HG03175 (cell line): Measurements from ENCODE around the gene NDC1.
"Not testable (repeated sequence)": the region's sequence is repeated elsewhere in the genome, so short reads cannot be mapped to it uniquely, and the experiment has no call there.

ENCODE experiments used
- ATAC-seq: cut with Tn5 transposase; IDR thresholded peaks from one replicate; pipeline ENCODE4 v1.9.1; 2021; ENCODE audit warnings: mild to moderate bottlenecking, moderate library complexity; ENCODE audit not compliant: unreplicated experiment

The NDC1 gene, protein sequence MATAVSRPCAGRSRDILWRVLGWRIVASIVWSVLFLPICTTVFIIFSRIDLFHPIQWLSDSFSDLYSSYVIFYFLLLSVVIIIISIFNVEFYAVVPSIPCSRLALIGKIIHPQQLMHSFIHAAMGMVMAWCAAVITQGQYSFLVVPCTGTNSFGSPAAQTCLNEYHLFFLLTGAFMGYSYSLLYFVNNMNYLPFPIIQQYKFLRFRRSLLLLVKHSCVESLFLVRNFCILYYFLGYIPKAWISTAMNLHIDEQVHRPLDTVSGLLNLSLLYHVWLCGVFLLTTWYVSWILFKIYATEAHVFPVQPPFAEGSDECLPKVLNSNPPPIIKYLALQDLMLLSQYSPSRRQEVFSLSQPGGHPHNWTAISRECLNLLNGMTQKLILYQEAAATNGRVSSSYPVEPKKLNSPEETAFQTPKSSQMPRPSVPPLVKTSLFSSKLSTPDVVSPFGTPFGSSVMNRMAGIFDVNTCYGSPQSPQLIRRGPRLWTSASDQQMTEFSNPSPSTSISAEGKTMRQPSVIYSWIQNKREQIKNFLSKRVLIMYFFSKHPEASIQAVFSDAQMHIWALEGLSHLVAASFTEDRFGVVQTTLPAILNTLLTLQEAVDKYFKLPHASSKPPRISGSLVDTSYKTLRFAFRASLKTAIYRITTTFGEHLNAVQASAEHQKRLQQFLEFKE

DNA sequence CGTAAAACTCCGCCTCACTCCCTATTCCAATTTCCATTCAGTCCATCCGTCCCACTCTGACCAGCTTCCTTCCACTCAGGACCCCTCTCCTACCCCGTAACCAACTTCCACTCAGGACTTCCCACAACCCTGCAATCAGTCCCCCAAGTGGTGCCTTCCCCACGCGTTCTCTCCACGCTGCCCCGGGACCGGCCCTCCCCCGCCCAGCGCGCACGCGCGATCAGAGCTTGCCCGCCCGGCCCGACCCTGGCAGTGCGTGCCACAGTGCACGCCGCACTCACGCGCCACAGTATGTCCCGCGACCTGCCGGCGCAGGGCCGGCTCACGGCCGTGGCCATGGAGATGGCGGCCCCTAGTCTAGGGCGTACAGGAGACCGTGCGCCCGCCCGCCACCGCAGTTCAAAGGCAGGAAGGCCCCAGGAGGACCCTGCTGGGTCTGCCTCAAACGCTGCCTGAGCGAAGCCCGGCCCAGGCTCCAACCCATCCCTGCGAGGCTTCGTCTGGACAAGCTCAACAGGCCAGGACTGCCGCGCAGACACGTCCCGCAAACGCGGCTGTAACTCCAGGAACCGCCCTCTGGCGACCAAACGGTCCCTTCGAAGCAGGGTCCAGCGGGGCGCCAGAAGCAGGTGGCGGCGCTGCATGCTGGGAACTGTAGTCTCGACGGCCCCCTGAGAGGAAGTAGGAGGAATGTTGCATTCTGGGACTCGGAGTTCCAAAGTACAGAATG is at the start of gene NDC1:
Gene NDC1, minus strand, starts transcription at position 373 of the 730 bp plus-strand sequence. Its CDS starts 35 bp downstream, at position 338.
- peak; percentile 83 for ATAC-seq

DNA sequence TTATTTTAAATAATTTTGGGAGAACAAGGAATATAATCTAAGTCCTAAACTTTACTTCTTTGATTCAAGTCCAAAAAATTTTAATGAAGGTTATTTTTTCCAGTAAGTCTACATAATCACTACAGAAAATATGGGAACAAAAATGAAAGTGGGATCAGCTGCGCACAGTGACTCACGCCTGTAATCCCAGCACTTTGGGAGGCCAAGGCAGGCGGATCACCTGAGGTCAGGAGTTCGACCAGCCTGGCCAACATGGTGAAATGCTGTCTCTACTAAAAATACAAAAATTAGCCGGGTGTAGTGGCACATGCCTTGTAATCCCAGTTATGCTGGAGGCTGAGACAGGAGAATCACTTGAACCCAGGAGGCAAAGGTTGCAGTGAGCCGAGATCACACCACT is 45.5 kb upstream of the NDC1 start:
- not testable (repeated sequence) for ATAC-seq

DNA sequence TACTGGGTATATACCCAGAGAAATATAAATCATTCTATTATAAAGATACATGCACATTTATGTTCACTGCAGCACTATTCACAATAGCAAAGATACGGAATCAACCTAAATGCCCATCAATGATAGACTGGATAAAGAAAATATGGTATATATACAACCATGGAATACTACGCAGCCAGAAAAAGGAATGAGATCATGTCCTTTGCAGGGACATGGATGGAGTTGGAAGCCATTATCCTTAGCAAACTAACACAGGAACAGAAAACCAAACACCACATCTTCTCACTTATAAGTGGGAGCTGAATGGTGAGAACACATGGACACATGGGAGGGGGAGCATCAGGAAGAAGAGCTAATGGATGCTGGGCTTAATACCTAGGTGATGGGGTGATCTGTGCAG is 43.8 kb upstream of the NDC1 start:
- not testable (repeated sequence) for ATAC-seq

DNA sequence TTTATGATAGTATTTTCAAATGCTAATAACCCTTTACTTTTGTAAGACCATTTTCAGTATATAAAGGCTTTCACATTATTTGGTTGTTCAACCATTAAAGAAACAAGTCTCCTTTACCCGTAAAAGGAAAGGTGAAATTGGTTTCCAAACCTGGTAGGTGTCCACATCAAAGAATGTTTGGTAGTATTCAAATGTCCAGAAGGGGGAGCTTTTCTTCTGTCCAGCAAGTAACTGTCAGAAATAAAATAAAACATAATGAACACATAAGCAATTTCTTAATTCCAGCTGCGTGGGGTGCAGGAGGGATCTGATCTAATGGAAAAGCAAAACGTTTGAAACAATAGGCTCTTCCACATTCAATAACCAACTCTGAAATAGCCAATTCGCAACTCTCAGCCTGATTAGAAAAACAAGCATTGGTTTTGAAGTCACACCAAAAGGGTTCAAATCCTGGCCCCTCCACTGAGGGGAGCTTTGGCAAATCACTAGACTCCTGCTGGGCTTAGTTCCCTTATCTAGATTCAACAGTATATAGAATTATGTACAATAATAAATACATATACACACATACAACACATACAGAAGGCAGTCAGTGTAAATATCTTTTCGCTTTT is 40.5 kb upstream of the NDC1 start:
- ATAC-seq, result no peak

DNA sequence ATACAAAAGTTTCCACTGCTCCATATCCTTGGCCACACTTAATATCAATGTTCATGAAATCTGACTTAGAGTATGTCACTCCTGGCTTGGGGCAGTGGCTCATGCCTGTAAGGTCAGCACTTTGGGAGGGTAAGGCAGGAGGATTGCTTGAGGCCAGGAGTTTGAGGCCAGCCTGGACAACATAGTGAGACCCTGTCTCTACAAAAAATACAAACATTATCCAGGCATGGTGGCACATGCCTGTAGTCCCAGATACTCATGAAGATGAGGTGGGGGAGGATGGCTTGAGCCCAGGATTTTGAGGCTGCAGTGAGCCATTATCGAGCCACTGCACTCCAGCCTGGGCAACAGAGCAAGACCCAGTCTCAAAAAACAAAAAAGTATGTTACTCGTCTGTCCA is 37.1 kb upstream of the NDC1 start:
- not testable (repeated sequence) for ATAC-seq

DNA sequence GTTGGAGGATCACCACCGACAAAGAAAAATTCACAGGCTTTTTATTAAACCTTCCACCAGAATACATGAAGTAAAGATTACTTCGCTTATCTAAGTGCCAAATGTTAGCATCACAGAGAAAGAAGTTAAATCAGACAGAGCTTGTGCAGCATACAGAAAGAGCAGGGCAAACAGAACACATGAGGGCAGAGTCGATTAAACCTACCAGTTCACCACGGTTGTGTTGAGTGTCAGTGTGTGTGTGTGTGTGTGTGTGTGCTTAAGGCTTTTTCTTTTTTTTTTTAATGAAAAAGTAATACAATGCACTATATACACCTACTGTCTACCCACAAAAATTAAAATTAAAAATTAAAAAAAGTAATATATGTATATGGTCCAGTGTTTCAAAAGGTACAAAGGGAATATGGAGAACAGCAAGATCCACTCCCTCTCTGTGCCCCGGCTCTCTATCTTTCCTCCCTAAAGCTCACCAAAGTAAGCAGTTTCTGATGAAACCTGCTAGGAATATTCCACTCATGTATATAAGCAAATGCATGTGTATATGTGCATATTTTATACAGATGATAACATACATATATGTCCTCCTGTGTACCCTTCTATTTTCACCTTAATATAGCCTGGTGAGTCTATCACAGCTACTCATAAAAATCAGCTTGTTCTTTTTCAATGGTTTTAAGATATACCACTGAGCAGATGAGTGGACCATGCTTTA is 33.8 kb upstream of the NDC1 start:
- no peak for ATAC-seq

DNA sequence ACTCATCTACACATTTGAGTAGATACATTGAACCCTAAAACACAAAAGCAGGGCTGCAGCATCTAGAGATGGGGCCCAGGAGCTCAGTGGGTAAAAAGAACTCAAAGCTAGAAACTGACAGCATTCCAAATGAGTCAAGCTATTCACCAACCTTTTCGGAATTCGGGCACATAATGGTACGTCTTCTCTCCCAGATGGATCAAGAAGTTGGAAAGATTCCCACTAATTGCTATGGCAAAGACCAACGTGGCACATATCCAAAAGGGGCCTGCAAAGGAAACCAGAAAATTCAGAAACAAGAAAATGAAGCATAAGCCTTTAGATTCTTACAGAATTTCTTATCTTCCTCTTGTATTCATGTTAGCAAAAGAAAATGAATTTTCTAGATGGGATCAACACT is 33.1 kb upstream of the NDC1 start:
- no peak for ATAC-seq

DNA sequence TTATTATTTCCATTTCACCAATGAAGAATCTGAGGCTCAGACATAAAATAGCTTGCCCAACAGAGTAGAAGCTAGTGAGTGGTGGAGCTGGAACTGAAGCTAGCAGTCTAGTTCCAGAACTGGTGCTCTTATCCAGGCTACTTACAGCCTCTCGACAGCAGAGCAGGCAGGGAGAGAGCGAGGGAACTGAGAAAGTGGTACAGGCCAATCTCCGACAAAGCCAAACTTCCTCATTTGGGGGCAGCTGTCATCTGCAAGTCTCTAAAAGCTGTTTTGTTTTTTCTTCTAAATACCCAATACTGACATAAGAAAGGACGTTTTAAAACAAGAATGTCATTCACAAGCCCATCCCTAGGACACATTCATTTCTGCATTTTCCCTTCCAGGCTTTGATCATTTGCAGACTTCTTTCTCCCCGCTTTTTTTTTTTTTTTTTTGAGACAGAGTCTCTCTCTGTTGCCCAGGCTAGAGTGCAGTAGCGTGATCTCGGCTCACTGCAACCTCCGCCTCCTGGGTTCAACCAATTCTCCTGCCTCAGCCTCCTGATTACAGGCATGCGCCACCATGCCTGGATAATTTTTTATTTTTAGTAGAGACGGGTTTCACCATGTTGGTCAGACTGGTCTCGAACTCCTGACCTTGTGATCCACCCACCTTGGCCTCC is 31.5 kb upstream of the NDC1 start:
- no peak for ATAC-seq

DNA sequence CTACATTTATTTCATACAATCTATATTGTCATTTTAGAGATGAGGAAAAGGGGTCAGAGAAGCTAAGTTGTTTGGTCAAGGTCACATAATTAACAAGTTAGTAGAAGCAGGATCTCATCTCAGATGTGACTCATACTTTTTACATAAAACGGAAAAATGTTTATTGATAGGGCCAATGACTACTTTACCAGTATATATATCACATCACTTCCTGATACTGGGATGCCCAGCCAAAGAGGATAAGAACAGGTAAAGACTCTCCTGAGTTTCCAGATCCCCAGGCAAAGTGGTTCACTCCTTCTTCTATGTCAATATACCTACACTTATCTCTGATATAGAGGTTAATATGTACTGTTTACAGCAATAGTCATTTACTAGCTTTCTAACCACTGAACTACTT is 30.5 kb upstream of the NDC1 start:
- ATAC-seq, result no peak

DNA sequence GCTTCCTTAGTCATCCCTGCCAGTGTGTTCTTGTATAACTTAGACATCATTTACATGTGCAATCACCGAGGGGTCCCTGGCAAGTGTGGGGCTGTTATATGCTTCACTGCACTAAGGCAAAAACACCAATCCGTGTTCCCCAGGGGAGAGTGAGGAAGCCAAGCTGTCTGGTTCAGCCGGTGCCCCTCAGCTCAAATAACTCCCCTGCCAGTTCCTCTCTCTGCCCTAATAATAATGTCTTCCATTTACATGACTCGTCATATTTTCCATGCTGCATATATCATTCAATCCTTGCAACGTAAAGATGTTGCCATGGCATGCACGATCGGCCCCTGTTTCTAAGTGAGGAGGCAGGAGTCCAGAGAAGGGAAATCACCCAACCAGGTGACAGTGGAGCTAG is 24.4 kb upstream of the NDC1 start:
- no peak for ATAC-seq

DNA sequence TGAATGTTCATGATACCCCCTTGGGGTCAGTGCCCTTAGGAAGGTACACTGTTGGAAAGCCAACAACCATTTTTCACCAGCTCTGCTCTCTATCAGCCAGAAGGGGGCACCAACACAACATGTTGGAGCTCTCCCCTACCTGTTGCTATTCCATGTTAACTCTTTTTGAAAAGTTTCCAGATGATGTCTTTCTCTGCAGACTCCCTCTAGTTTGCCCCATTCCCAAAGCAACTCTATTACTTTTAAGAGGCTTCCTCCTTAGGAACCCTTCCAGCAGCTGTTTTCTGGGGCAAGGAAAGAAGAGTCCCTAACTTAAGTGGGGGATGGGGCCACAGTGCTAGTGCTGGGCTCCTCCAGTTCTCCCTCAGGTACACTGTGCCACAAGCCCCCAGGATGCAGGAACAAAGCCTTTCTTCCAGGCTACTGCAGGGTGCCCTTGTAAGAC is 22.9 kb upstream of the NDC1 start:
- ATAC-seq, result no peak

DNA sequence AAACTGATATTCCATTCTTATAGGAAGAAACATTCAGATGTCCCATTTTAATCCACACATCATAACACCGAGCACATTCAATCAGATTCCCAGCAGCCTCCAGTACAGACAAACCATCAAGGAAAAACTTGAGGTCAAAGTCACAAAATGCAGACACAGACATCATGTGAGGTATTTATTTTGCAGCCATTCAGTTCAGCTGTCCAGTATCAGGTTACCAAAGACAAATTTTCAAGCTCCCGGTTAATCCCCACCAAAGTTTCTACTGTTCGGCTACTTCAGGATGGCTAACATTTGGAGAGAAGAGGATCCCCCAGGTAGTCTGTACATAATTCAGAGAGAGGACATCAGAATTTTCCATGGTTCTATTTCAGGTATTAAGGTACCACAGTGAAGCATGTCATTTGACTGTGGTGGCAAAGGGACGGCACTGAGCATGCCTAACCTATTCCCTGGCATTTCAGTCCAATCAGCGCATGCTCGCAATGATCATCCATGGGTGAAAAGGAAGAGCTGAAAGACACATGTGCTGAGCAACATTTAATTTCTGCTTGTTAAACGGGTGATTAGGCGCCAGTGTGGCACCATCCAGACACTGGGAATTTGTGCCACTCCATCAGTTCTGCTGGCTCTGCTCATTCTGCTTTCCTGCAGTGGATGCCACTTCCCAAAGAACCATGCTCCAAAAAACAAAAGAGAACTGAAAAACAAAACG is 13.6 kb upstream of the NDC1 start:
- ATAC-seq, result no peak

DNA sequence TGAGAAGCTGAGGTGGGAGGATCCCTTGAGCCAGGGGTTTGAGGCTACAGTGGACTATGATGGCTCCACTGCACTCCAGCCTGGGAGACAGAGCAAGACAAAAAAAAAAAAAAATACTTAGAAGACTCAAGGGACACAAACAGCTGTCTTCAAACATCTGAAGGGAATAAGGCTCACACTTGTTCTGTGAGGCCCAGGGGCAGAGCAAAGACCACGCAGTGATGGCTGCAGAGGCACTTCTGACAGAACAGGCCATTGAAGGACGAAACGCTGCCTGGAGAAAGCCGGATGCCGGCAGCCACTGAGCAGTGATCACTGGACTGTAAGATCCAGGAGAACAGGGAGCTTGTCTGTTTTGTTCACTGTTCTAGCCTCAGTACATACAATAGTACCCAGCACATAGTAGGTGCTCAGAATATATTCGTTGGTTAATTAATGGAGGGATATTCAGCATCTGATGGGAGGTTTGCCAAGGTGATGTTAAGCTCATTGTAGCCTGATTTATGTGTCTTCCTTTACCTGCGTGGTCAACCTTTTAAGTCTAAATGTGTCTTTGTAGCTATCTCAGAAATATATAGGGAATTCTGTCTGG is 12.1 kb upstream of the NDC1 start:
- no peak for ATAC-seq

DNA sequence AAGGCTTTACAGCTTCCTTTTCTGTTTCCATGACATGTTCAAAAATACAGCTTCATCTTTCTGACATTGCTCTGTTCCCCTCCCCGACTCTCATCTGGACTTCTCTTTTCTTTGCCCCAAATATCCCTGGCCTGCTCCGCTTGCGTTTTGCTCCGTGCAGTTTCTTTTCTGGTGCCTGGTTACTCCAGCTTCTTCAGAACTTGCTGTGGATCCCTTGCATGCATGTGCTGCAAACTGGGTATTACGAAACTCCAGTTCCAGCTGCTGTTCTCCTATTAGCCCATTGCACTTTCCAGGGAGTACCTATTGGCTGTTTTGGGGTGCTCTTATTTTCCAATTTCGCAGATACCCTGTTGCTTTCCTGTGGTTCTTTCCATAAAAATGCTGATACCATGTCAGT is 9.9 kb upstream of the NDC1 start:
- ATAC-seq, result no peak

DNA sequence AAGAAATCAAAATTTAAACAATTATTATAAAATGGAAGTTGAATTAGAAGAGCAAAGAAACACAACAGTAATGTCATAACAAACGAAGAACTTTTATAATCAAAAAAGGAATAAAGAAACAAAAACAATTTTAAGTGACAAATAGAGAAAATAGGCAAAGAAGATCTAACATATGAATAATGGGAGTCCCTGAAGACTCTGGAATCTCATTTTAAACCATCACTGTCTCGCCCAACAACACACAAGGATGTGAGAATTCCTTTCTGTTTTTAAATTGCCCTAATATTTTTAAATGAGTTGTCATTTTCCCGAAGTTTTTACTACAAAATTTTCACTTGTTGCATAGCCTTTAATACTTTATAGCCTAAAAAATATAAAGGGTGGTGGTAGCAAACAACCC is 4.3 kb upstream of the NDC1 start:
- no peak for ATAC-seq

DNA sequence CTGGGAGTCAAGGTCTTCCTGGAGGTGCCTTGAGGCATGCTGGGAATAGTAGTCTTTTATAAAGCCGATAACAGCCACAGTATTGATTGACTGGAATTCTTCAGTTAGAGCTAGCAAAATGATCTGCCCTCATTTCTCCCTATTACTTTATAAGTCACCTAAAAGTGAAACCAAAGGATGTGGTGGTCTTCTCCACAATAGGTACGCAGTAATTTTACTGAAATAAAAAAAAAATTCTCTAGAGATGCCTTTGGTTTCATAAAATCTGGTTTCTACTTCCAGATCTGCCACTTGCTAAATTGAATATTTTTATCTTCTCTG is 518 bp upstream of the NDC1 start:
- no peak for ATAC-seq

DNA sequence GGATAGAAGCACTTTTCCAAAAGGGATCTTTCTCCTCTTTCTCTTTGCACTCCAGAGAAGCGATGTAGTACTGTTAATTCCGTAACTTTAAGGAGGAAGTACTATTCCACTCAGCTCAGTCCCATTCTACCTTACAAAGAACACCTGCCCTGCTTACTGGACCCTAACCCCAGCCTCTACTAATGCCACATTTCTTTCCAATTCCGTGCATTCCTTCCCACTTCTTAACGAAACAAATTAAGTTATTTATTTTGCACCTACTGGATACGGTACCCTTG is 511 bp downstream of the NDC1 start:
- no peak for ATAC-seq

DNA sequence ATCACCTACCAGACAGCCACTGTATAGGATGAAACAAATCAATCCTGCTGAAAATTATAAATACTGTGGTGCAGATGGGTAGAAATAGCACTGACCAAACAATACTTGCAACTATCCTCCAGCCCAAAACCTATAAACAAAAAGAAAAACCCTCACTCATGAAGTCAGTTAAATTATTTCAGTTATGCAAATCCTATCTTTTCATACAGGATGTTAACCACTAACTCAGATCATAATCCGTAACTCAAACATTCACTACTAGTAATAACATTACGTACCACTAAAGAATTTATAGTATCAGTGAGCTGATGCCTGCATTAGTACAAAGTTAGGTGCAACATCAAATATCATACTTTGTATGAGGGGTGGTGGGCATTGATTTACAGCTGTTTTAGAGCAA is 2.6 kb downstream of the NDC1 start:
- ATAC-seq, result no peak

DNA sequence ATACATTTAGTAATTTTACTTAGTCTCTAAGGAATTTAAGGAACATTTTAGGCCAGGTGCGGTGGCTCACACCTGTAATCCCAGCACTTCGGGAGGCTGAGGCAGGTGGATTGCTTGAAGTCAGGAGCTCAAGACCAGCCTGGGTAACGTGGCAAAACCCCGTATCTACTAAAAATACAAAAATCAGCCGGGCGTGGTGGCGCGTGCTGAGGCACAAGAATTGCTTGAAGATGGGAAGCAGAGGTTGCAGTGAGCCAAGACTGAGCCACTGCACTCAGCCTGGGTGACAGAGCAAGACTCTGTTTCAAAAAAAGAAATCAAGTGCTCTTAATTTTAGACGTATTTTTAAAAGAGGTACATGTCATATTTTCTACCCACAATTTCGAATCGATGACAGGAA is 3.3 kb downstream of the NDC1 start:
- no peak for ATAC-seq

DNA sequence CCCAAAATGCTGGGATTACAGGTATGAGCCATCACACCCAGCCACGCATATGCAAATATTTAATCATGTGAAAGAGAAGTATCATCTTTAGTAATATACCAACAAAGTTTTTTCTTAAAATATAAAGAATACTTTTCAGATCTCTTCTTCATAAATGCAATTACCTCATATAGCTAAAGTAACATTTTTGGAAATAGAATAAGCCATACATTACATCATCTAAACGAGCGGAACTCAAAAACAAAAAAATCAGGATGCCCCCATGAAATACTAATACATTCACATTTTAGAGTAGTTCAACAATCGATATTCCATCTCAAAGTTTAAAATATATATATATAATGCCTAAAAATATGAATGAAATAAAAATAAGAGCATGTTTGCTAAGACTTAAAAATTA is 4.7 kb downstream of the NDC1 start:
- no peak for ATAC-seq
